Peyer's patch (tissue), 4 donors: ENCODE data around the gene MYZAP. TPM values are rescaled to one million over a fixed set of nuclear protein-coding genes. Genes with fewer than 3 reads are reported as not detected.

Experiments
- DNase-seq, 3 donors: peaks; one replicate each; pipeline ENCODE4 v3.0.0-alpha.2; 2017 to 2019
- H3K27ac ChIP-seq, 4 donors: fragments of 200-600 bp; sonication (generic); one replicate each; pipeline ENCODE4 v1.5.1; 2016 to 2019
- H3K27me3 ChIP-seq, 2 donors: fragments of 200-600 bp; sonication (generic); one replicate each; pipeline ENCODE4 v1.5.1; 2019
- H3K36me3 ChIP-seq, 3 donors: fragments of 200-600 bp; sonication (generic); one replicate each; pipeline ENCODE4 v1.5.1; 2016 to 2019
- H3K4me1 ChIP-seq, 4 donors: fragments of 200-600 bp; sonication (generic); one replicate each; pipeline ENCODE4 v1.5.1; 2016 to 2019
- H3K4me3 ChIP-seq, 4 donors: fragments of 200-600 bp; sonication (generic); 1 replicate in 3 of 4; 2 replicates in 1 of 4; pipeline ENCODE4 v1.5.1; 2016 to 2019; ENCODE audit warnings: mild to moderate bottlenecking in 1 of 4
- H3K9me3 ChIP-seq, 4 donors: fragments of 200-600 bp; sonication (generic); one replicate each; pipeline ENCODE4 v1.5.1; 2016 to 2019; ENCODE audit warnings: mild to moderate bottlenecking in 1 of 4
- POLR2A ChIP-seq, 2 donors: fragments of 450-650 bp; IDR thresholded peaks; one replicate each; pipeline ENCODE4 v1.5.1; 2017; ENCODE audit warnings: antibody characterized with exemption in 2 of 2, mild to moderate bottlenecking in 2 of 2, moderate library complexity in 2 of 2
- total RNA-seq, 4 donors: library from RNA; depleted of rRNA; stranded (reverse); fragments of >200 nt; gene quantifications; one replicate each; pipeline ENCODE4 v1.1.0, GENCODE V29; 2016
- TF ChIP-seq, protein P1 (sequence below), 6 experiments: fragments of 450-650 bp in 4 of 6; fragments of 200-600 bp in 2 of 6; sonication (generic) in 1 of 6; IDR thresholded peaks; one replicate each; pipeline ENCODE4 v1.5.1; 2017 to 2019; ENCODE audit warnings: antibody characterized with exemption in 6 of 6, mild to moderate bottlenecking in 3 of 6, moderate library complexity in 1 of 6

The MYZAP gene
- total RNA-seq, 4 donors from 2014 or later, result 2.5 to 36.3 (median 17.4) TPM

DNA sequence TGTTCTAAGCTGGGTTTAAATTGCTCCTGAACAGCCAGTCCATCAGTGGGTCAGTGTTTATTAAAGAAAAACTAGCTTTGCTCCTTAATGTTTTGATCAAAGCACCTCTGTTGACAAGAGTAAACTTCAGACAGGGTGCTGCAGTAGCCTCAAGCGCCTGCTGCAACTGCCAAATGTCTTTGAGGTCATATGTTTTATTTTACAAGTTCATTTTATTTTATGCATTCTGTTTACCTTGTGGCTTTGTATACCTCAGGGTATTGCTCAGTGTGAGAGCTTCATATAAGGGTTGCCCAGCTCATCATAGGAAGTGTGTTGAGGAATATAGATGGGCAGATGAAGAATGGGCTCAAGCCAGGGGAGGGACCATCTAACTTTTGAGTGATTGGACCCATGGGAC, 8.5 kb downstream of the MYZAP start:
- Histone ChIP-seq H3K4me1 (peaks cover 0 to 32% (median 0%) of the 10 kb centered on the region in 4 donors), H3K27ac (peak overlapping the region in 2 of 4 donors; percentile 62 to 87)

DNA sequence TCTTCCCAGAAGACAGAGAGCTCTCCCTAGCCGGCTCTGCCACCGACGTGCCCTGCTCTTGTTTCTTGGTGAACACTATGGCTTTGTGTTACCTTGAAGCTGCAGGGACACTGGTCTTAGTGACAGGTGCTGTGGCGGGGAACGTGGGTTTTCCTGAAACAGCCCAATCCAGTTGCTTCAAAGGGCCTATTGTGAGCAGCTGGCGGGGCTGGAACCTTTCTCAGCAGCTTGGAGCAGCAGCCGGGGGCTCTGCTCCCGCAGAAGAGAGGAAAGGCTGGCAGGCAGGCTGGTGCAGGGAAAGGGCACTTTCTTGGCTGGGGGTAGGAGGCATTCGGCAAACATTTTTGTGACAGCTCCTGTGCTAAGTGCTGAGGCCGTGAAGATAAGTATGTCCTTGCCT, 12.8 kb downstream of the MYZAP start:
- Histone ChIP-seq H3K4me3 (no peak overlapping the region), H3K27ac (no peak overlapping the region), H3K4me1 (peaks cover 0 to 20% (median 6%) of the 10 kb centered on the region in 4 donors), H3K36me3 (peaks cover 0 to 4% (median 0%) of the 10 kb centered on the region in 3 donors), H3K27me3 (no peaks in the 10 kb centered on the region), H3K9me3 (no peaks in the 10 kb centered on the region)
- TF ChIP-seq, protein P1, sequence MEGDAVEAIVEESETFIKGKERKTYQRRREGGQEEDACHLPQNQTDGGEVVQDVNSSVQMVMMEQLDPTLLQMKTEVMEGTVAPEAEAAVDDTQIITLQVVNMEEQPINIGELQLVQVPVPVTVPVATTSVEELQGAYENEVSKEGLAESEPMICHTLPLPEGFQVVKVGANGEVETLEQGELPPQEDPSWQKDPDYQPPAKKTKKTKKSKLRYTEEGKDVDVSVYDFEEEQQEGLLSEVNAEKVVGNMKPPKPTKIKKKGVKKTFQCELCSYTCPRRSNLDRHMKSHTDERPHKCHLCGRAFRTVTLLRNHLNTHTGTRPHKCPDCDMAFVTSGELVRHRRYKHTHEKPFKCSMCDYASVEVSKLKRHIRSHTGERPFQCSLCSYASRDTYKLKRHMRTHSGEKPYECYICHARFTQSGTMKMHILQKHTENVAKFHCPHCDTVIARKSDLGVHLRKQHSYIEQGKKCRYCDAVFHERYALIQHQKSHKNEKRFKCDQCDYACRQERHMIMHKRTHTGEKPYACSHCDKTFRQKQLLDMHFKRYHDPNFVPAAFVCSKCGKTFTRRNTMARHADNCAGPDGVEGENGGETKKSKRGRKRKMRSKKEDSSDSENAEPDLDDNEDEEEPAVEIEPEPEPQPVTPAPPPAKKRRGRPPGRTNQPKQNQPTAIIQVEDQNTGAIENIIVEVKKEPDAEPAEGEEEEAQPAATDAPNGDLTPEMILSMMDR (IDR thresholded peaks at IDR 0.05), result no peak
- no peak for TF ChIP-seq POLR2A (IDR thresholded peaks at IDR 0.05)
- no peak for DNase-seq

More for the DNA sequence above, 8.5 kb downstream of the MYZAP start:
- no peaks in the 10 kb centered on the region for H3K9me3 ChIP-seq
- no peaks in the 10 kb centered on the region for H3K27me3 ChIP-seq
- peaks cover 0 to 4% (median 0%) of the 10 kb centered on the region in 3 donors for H3K36me3 ChIP-seq
- no peak for TF ChIP-seq POLR2A (IDR thresholded peaks at IDR 0.05)
- TF ChIP-seq, protein P1 (IDR thresholded peaks at IDR 0.05), result no peak
- peak overlapping the region in 2 of 4 donors; percentile 30 to 49 for H3K4me3 ChIP-seq
- DNase-seq, result no peak

DNA sequence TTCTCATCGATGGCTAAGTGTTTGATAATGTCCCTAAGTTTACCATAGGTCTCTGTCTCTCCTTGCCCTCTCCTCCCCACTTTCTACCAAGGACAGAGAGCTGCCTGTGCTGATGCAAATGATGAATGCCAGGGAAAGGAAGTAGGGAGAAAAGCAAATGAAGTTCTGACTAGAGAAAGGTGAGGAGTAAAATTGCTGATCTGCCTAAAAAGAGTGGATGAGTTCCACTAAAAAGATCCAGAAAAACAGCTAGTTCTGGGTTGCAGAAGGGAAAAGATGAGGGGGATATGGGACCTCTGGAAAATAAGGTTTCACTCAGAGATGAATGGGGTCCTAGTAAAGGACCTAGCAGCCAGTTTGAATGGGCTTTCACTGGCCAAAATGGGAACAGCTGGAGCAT, 13.8 kb downstream of the MYZAP start:
- no peak for DNase-seq
- H3K27me3 ChIP-seq, result no peaks in the 10 kb centered on the region
- peaks cover 0 to 4% (median 0%) of the 10 kb centered on the region in 3 donors for H3K36me3 ChIP-seq
- no peak for TF ChIP-seq POLR2A (IDR thresholded peaks at IDR 0.05)
- H3K27ac ChIP-seq, result no peak overlapping the region
- peaks cover 0 to 30% (median 7%) of the 10 kb centered on the region in 4 donors for H3K4me1 ChIP-seq
- no peak overlapping the region for H3K4me3 ChIP-seq
- no peaks in the 10 kb centered on the region for H3K9me3 ChIP-seq

DNA sequence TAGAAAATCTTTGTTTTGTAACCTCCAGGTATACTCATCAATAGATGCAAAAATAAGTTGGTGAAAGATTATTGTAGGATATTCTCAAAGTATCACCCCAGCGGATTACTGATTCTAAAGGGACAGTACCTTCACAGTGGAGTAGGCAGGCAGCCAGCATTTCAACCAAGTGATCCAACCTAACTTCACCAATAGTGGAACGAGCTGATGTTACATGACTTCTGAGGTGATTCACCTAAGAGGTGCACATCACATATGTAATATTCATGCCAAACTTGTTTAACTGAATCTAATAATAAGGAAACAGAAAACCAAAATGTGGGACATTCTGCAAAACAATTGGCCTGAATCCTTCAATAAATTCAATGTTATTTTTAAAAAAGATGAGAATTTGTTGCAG, 14.3 kb downstream of the MYZAP start:
- Histone ChIP-seq H3K36me3 (peaks cover 0 to 4% (median 0%) of the 10 kb centered on the region in 3 donors), H3K27ac (no peak overlapping the region), H3K4me1 (peaks cover 0 to 35% (median 7%) of the 10 kb centered on the region in 4 donors), H3K4me3 (no peak overlapping the region), H3K27me3 (no peaks in the 10 kb centered on the region), H3K9me3 (no peaks in the 10 kb centered on the region)
- DNase-seq, result no peak
- TF ChIP-seq, protein P1 (IDR thresholded peaks at IDR 0.05), result no peak
- no peak for TF ChIP-seq POLR2A (IDR thresholded peaks at IDR 0.05)

DNA sequence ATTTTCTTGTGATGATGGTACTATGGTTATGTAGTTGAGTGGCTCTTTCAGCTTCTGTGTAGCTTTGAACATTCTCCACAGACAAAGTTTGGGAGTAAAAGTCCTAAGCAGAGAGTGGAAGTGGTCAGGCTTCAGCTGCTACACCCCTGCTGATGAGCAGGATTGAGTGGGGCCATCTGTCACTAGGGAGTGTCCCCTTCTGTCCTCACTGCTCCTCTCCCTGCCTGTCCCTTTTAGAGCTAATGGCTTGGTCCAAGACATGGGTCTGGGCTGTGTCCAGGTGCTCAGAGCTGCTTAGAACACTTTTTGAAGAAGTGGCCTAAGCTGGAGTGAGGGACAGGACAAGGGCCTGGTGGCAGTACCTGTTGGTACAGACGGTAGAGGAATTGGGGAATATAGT, 15.1 kb downstream of the MYZAP start:
- TF ChIP-seq, protein P1 (IDR thresholded peaks at IDR 0.05), result no peak
- TF ChIP-seq POLR2A (IDR thresholded peaks at IDR 0.05), result no peak
- H3K36me3 ChIP-seq, result peaks cover 0 to 4% (median 0%) of the 10 kb centered on the region in 3 donors
- H3K27me3 ChIP-seq, result no peaks in the 10 kb centered on the region
- peak overlapping the region in 3 of 4 donors; percentile 59 to 88 (median 70) for H3K27ac ChIP-seq
- DNase-seq, result no peak
- H3K4me3 ChIP-seq, result no peak overlapping the region
- H3K9me3 ChIP-seq, result no peaks in the 10 kb centered on the region
- peaks cover 0 to 43% (median 7%) of the 10 kb centered on the region in 4 donors for H3K4me1 ChIP-seq

DNA sequence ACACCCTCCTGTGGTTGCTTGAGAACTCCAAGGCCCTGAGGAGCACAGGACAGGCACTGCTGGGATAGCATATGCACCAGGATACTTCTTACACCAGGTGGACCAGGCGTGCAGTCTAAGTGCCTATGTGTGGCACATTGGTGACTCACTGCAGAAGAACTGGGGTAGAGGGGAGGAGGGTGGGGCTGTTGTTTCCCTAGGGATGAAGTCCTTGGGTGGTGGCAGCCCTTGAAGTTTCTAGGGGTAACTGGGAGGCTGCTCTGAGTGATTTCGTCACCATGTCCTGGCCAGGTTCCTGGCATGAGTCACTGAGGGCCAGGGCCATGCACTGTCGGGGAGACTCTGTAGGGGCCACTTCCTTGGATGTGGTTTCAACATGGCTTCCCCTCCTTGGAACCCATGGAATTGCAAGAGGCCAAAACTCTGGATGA, 15.9 kb downstream of the MYZAP start:
- DNase-seq, result peak in 2 of 3 donors; percentile 86 to 92
- Histone ChIP-seq H3K4me1 (peaks cover 0 to 48% (median 7%) of the 10 kb centered on the region in 4 donors), H3K4me3 (no peak overlapping the region), H3K36me3 (peaks cover 0 to 4% (median 0%) of the 10 kb centered on the region in 3 donors), H3K27me3 (no peaks in the 10 kb centered on the region), H3K27ac (peak overlapping the region in 3 of 4 donors; percentile 59 to 88 (median 77)), H3K9me3 (no peaks in the 10 kb centered on the region)
- peak in 1 of 2 donors; percentile 68 for TF ChIP-seq POLR2A (IDR thresholded peaks at IDR 0.05)
- TF ChIP-seq, protein P1 (IDR thresholded peaks at IDR 0.05), result peak in 3 of 6 experiments; percentile 41 to 60 (median 46)
